H9 (cell line): ENCODE measurements around the gene CEP170B. TPM values are rescaled to one million over a fixed set of nuclear protein-coding genes. Genes with fewer than 3 reads are reported as not detected.
"Not testable (repeated sequence)": the region's sequence is repeated elsewhere in the genome, so short reads cannot be mapped to it uniquely, and the experiment has no call there.

Experiments used
- DNase-seq: peaks from one replicate; pipeline ENCODE4 v3.0.0-alpha.2; 2017
- H2AFZ ChIP-seq: one replicate; pipeline ENCODE4 v1.6.1; 2013; ENCODE audit warnings: mild to moderate bottlenecking, low read length, control low read depth, moderate library complexity
- H2AK5ac ChIP-seq: 2 replicates; pipeline ENCODE4 v1.6.1; 2013; ENCODE audit warnings: low read length, control low read depth, mixed read lengths; ENCODE audit not compliant: insufficient read length
- H2BK120ac ChIP-seq: one replicate; pipeline ENCODE4 v1.6.1; 2013; ENCODE audit warnings: low read depth, mild to moderate bottlenecking, low read length, control low read depth, inconsistent platforms; ENCODE audit not compliant: poor library complexity, severe bottlenecking
- H2BK12ac ChIP-seq: 2 replicates; pipeline ENCODE4 v1.6.1; 2013; ENCODE audit warnings: low read length, control low read depth, mixed read lengths, low read depth; ENCODE audit not compliant: insufficient read length
- H2BK15ac ChIP-seq: 2 replicates; pipeline ENCODE4 v1.6.1; 2013; ENCODE audit warnings: low read depth, low read length, control low read depth
- H2BK20ac ChIP-seq: one replicate; pipeline ENCODE4 v1.6.1; 2013; ENCODE audit warnings: low read depth, mild to moderate bottlenecking, low read length, control low read depth, inconsistent platforms; ENCODE audit not compliant: poor library complexity, severe bottlenecking
- H2BK5ac ChIP-seq: 2 replicates; pipeline ENCODE4 v1.6.1; 2013; ENCODE audit warnings: low read length, control low read depth, mixed read lengths; ENCODE audit not compliant: insufficient read length
- H3K14ac ChIP-seq: 2 replicates; pipeline ENCODE4 v1.6.1; 2013; ENCODE audit warnings: low read length, control low read depth; ENCODE audit not compliant: insufficient read depth
- H3K18ac ChIP-seq: 2 replicates; pipeline ENCODE4 v1.6.1; 2013; ENCODE audit warnings: low read depth, mild to moderate bottlenecking, mixed read lengths, low read length, control low read depth; ENCODE audit not compliant: insufficient read length
- H3K23ac ChIP-seq: 2 replicates; pipeline ENCODE4 v1.6.1; 2013; ENCODE audit warnings: low read length, control low read depth, mixed read lengths, low read depth; ENCODE audit not compliant: insufficient read length
- H3K23me2 ChIP-seq: 2 replicates; pipeline ENCODE4 v1.6.1; 2013; ENCODE audit warnings: low read depth, mild to moderate bottlenecking, mixed read lengths, low read length, control low read depth; ENCODE audit not compliant: insufficient read length, poor library complexity, severe bottlenecking
- H3K27ac ChIP-seq: 2 replicates; pipeline ENCODE4 v1.5.1; 2013; ENCODE audit warnings: low read length, control low read depth, mixed read lengths, low read depth; ENCODE audit not compliant: insufficient read length
- H3K27me3 ChIP-seq: 2 replicates; pipeline ENCODE4 v1.6.1; 2013; ENCODE audit warnings: low read length, control low read depth, inconsistent platforms; ENCODE audit not compliant: insufficient read depth
- H3K4ac ChIP-seq: 2 replicates; pipeline ENCODE4 v1.6.1; 2013; ENCODE audit warnings: low read depth, mild to moderate bottlenecking, control low read depth, inconsistent platforms, low read length, moderate library complexity
- H3K4me1 ChIP-seq: 2 replicates; pipeline ENCODE4 v1.6.1; 2013; ENCODE audit warnings: low read length, control low read depth, inconsistent platforms; ENCODE audit not compliant: insufficient read depth
- H3K4me2 ChIP-seq: 2 replicates; pipeline ENCODE4 v1.6.1; 2013; ENCODE audit warnings: low read length, control low read depth, mixed read lengths; ENCODE audit not compliant: insufficient read length, insufficient read depth
- H3K56ac ChIP-seq: 2 replicates; pipeline ENCODE4 v1.6.1; 2013; ENCODE audit warnings: low read depth, mild to moderate bottlenecking, mixed read lengths, low read length, control low read depth; ENCODE audit not compliant: insufficient read length
- H3K79me1 ChIP-seq: 2 replicates; pipeline ENCODE4 v1.6.1; 2013; ENCODE audit warnings: low read depth, mild to moderate bottlenecking, moderate library complexity, low read length, control low read depth, inconsistent platforms; ENCODE audit not compliant: insufficient read depth, poor library complexity, severe bottlenecking
- H3K79me2 ChIP-seq: 2 replicates; pipeline ENCODE4 v1.6.1; 2013; ENCODE audit warnings: low read length, control low read depth, inconsistent platforms; ENCODE audit not compliant: insufficient read depth
- H3K9ac ChIP-seq: 2 replicates; pipeline ENCODE4 v1.6.1; 2013; ENCODE audit warnings: low read length, control low read depth, mixed read lengths; ENCODE audit not compliant: insufficient read length; ENCODE audit errors: extremely low read depth
- H3K9me3 ChIP-seq: one replicate; pipeline ENCODE4 v1.6.1; 2013; ENCODE audit warnings: low read depth, low read length, inconsistent platforms; ENCODE audit not compliant: control insufficient read depth
- H3T11ph ChIP-seq: one replicate; pipeline ENCODE4 v1.6.1; 2013; ENCODE audit warnings: mild to moderate bottlenecking, low read length, control low read depth, inconsistent platforms
- H4K20me1 ChIP-seq: one replicate; pipeline ENCODE4 v1.6.1; 2013; ENCODE audit not compliant: control insufficient read depth, insufficient read length, insufficient read depth
- H4K5ac ChIP-seq: 2 replicates; pipeline ENCODE4 v1.6.1; 2013; ENCODE audit warnings: low read depth, mild to moderate bottlenecking, mixed read lengths, low read length, control low read depth; ENCODE audit not compliant: insufficient read length
- H4K8ac ChIP-seq: replicated peaks from 2 replicates; pipeline ENCODE4 v1.6.1; 2013; ENCODE audit warnings: low read length, control low read depth, mixed read lengths, low read depth; ENCODE audit not compliant: insufficient read length
- H4K91ac ChIP-seq: 2 replicates; pipeline ENCODE4 v1.6.1; 2013; ENCODE audit warnings: low read depth, mild to moderate bottlenecking, moderate library complexity, mixed read lengths, low read length, control low read depth; ENCODE audit not compliant: insufficient read length
- H3K27ac Mint-ChIP-seq, 3 experiments: 2 replicates in 2 of 3; 3 replicates in 1 of 3; pipeline ENCODE4 v1.8.0; 2020 to 2021; ENCODE audit warnings: mixed read lengths in 3 of 3, mild to moderate bottlenecking in 1 of 3, moderate library complexity in 1 of 3
- H3K27me3 Mint-ChIP-seq: 2 replicates; pipeline ENCODE4 v1.8.0; 2021; ENCODE audit warnings: low read depth, mild to moderate bottlenecking, moderate library complexity, mixed read lengths
- H3K36me3 Mint-ChIP-seq, 3 experiments: 2 replicates in 2 of 3; 3 replicates in 1 of 3; pipeline ENCODE4 v1.8.0; 2020 to 2021; ENCODE audit warnings: low read depth in 3 of 3, mixed read lengths in 3 of 3; ENCODE audit not compliant: insufficient read depth in 1 of 3
- H3K4me1 Mint-ChIP-seq, 2 experiments: 2 replicates each; pipeline ENCODE4 v1.8.0; 2020; ENCODE audit warnings: mixed read lengths in 2 of 2
- H3K4me3 Mint-ChIP-seq, 2 experiments: 2 replicates in 1 of 2; 3 replicates in 1 of 2; pipeline ENCODE4 v1.8.0; 2020 to 2021; ENCODE audit warnings: mild to moderate bottlenecking in 2 of 2, mixed read lengths in 2 of 2, moderate library complexity in 1 of 2
- H3K9me3 Mint-ChIP-seq, 2 experiments: 2 replicates in 1 of 2; 3 replicates in 1 of 2; pipeline ENCODE4 v1.8.0; 2020; ENCODE audit warnings: mild to moderate bottlenecking in 2 of 2, mixed read lengths in 2 of 2, moderate library complexity in 1 of 2
- WGBS: extraction: QIAGEN DNeasy Blood & Tissue Kit; methylation state at CpG from one replicate; pipeline ENCODE4 v1.1.7; 2013; ENCODE audit warnings: missing lambda C conversion rate, low lambda C conversion rate, mixed read lengths; ENCODE audit not compliant: insufficient read length; ENCODE audit errors: extremely low coverage; 5-methylcytosine and 5-hydroxymethylcytosine counted together
- total RNA-seq: library from RNA; stranded (reverse); gene quantifications from 2 replicates; pipeline ENCODE4 v1.2.1, GENCODE V29; 2021

The CEP170B gene
- total RNA-seq, 1 experiment from 2014 or later, result 28.8 TPM

GRCh38 chr14:104905579-104905933, 40.5 kb downstream of the CEP170B start:
- not testable (repeated sequence) for H3K4ac ChIP-seq, H3T11ph ChIP-seq, H4K91ac ChIP-seq, H3K14ac ChIP-seq, H3K27me3 ChIP-seq, H3K36me3 Mint-ChIP-seq, H3K4me1 Mint-ChIP-seq, H2BK15ac ChIP-seq, H3K18ac ChIP-seq, H3K23me2 ChIP-seq, H4K20me1 ChIP-seq, H2BK5ac ChIP-seq, H2AFZ ChIP-seq, H3K27ac ChIP-seq, H3K4me1 ChIP-seq, H2BK20ac ChIP-seq, H2BK120ac ChIP-seq, H3K9me3 ChIP-seq, H2BK12ac ChIP-seq, H4K5ac ChIP-seq, H3K23ac ChIP-seq, H3K4me3 Mint-ChIP-seq, H3K4me2 ChIP-seq, H4K8ac ChIP-seq, H2AK5ac ChIP-seq, H3K27ac Mint-ChIP-seq, H3K56ac ChIP-seq, DNase-seq, H3K9me3 Mint-ChIP-seq, H3K9ac ChIP-seq, H3K79me2 ChIP-seq, H3K79me1 ChIP-seq
- WGBS, result no CpG with 5 or more reads among the region's 28 CpGs
- peaks cover 87% of the 10 kb centered on the region for H3K27me3 Mint-ChIP-seq
